GM12878 (cell line): ENCODE data around the gene STATH. TPM values are rescaled to one million over a fixed set of nuclear protein-coding genes. Genes with fewer than 3 reads are reported as not detected.

Experiments
- BACH1 ChIP-seq: fragments of 450-650 bp; IDR thresholded peaks from 2 replicates; pipeline ENCODE4 v1.6.1; 2017; ENCODE audit warnings: mild to moderate bottlenecking, borderline replicate concordance
- PML ChIP-seq: IDR thresholded peaks from 2 replicates; pipeline ENCODE4 v1.6.1; 2012; ENCODE audit warnings: low read length, inconsistent platforms
- STAT3 ChIP-seq: IDR thresholded peaks from 2 replicates; pipeline ENCODE4 v1.6.1; 2011; ENCODE audit warnings: low read depth, low read length, improper control_type of control experiment
- ZNF24 ChIP-seq: fragments of 450-650 bp; IDR thresholded peaks from 2 replicates; pipeline ENCODE4 v1.6.1; 2017; ENCODE audit warnings: antibody characterized with exemption, mild to moderate bottlenecking
- ZNF622 ChIP-seq: fragments of 450-650 bp; IDR thresholded peaks from 2 replicates; pipeline ENCODE4 v1.6.1; 2017; ENCODE audit warnings: mild to moderate bottlenecking, inconsistent platforms
- polyA plus RNA-seq, 11 experiments: library from polyadenylated mRNA; depleted of rRNA in 4 of 11; unstranded in 6 of 11; stranded (reverse) in 5 of 11; fragments of >200 nt; fragmentation: Nextera tagmentation in 4 of 11; fragmentation: Illumina TruSeq in 1 of 11; extraction: Ambion mirVana in 4 of 11; extraction: Trizol in 1 of 11; gene quantifications; 1 replicate in 1 of 11; 2 replicates in 10 of 11; pipeline versions ENCODE4 v1.2.1 to v1.2.3, GENCODE V29; 2011 to 2016; ENCODE audit warnings: inconsistent platforms in 2 of 11, missing spikeins in 2 of 11, low read depth in 1 of 11
- total RNA-seq, 4 experiments: library from RNA; depleted of rRNA in 3 of 4; stranded (reverse); fragments of >200 nt in 3 of 4; fragmentation: Illumina TruSeq in 1 of 4; extraction: Trizol in 1 of 4; gene quantifications; 2 replicates each; pipeline versions ENCODE4 v1.2.1 to v1.2.3, GENCODE V29; 2013 to 2021
- TF ChIP-seq, protein P1 (sequence below): fragments of 450-650 bp; IDR thresholded peaks from 2 replicates; pipeline ENCODE4 v1.6.1; 2016; ENCODE audit warnings: mild to moderate bottlenecking
- TF ChIP-seq, protein P2 (sequence below): fragments of 450-650 bp; IDR thresholded peaks from 2 replicates; pipeline ENCODE4 v1.6.1; 2017; ENCODE audit warnings: mild to moderate bottlenecking, moderate library complexity
- TF ChIP-seq, protein P3 (sequence below): fragments of 450-650 bp; conservative IDR thresholded peaks from 2 replicates; pipeline ENCODE4 v1.6.1; 2017; ENCODE audit warnings: mild to moderate bottlenecking, moderate library complexity

The STATH gene
- total and polyA plus RNA-seq, 10 of the 15 experiments (the other 5 are each of a cell fraction or from before 2014, with no cell fraction given): 0.21 TPM; not detected in 9

DNA sequence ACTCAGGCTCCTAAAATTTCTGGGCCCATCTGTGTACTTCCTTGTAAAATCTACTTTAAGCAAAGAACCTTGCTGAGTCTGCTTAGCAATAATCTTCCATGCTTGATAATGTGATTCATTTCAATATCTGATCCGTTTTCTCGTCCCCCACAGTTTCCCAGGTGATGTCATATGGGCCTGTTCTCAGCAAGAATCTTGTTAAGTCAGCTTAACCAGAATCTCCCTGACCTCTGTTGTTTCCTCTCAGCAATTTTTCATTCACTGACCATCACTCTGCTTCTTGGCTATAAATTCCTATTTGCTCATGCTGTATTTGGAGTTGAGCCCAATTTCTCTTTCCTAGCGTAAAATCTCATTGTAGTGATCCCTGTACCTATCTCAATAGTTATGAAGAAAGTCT, 44.2 kb upstream of the STATH start (continued):
- TF ChIP-seq, protein P1, sequence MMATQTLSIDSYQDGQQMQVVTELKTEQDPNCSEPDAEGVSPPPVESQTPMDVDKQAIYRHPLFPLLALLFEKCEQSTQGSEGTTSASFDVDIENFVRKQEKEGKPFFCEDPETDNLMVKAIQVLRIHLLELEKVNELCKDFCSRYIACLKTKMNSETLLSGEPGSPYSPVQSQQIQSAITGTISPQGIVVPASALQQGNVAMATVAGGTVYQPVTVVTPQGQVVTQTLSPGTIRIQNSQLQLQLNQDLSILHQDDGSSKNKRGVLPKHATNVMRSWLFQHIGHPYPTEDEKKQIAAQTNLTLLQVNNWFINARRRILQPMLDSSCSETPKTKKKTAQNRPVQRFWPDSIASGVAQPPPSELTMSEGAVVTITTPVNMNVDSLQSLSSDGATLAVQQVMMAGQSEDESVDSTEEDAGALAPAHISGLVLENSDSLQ: no peak
- TF ChIP-seq, protein P2, sequence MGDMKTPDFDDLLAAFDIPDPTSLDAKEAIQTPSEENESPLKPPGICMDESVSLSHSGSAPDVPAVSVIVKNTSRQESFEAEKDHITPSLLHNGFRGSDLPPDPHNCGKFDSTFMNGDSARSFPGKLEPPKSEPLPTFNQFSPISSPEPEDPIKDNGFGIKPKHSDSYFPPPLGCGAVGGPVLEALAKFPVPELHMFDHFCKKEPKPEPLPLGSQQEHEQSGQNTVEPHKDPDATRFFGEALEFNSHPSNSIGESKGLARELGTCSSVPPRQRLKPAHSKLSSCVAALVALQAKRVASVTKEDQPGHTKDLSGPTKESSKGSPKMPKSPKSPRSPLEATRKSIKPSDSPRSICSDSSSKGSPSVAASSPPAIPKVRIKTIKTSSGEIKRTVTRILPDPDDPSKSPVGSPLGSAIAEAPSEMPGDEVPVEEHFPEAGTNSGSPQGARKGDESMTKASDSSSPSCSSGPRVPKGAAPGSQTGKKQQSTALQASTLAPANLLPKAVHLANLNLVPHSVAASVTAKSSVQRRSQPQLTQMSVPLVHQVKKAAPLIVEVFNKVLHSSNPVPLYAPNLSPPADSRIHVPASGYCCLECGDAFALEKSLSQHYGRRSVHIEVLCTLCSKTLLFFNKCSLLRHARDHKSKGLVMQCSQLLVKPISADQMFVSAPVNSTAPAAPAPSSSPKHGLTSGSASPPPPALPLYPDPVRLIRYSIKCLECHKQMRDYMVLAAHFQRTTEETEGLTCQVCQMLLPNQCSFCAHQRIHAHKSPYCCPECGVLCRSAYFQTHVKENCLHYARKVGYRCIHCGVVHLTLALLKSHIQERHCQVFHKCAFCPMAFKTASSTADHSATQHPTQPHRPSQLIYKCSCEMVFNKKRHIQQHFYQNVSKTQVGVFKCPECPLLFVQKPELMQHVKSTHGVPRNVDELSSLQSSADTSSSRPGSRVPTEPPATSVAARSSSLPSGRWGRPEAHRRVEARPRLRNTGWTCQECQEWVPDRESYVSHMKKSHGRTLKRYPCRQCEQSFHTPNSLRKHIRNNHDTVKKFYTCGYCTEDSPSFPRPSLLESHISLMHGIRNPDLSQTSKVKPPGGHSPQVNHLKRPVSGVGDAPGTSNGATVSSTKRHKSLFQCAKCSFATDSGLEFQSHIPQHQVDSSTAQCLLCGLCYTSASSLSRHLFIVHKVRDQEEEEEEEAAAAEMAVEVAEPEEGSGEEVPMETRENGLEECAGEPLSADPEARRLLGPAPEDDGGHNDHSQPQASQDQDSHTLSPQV: no peak
- TF ChIP-seq STAT3: no peak
- no peak for TF ChIP-seq PML
- TF ChIP-seq ZNF622: no peak
- TF ChIP-seq BACH1: no peak
- TF ChIP-seq ZNF24: no peak
- TF ChIP-seq, protein P3, sequence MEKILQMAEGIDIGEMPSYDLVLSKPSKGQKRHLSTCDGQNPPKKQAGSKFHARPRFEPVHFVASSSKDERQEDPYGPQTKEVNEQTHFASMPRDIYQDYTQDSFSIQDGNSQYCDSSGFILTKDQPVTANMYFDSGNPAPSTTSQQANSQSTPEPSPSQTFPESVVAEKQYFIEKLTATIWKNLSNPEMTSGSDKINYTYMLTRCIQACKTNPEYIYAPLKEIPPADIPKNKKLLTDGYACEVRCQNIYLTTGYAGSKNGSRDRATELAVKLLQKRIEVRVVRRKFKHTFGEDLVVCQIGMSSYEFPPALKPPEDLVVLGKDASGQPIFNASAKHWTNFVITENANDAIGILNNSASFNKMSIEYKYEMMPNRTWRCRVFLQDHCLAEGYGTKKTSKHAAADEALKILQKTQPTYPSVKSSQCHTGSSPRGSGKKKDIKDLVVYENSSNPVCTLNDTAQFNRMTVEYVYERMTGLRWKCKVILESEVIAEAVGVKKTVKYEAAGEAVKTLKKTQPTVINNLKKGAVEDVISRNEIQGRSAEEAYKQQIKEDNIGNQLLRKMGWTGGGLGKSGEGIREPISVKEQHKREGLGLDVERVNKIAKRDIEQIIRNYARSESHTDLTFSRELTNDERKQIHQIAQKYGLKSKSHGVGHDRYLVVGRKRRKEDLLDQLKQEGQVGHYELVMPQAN: no peak
